Measurements from ENCODE around the gene PNPLA1.

- TF ChIP-seq EZH2 (IDR thresholded peaks at IDR 0.05; ENCODE audit: low read length) (no peak), CTCF (optimal IDR thresholded peaks at IDR 0.05 in 1 of 3, IDR thresholded peaks at IDR 0.05 in 1 of 3, conservative IDR thresholded peaks at IDR 0.05 in 1 of 3; ENCODE audit: extremely low read depth in 1 of 3, insufficient read depth in 2 of 3, low read length in 3 of 3) (no peak)
Observed at GRCh38 chr6:36242161-36242560, 27.7 kb upstream of the PNPLA1 start.

Data from keratinocyte (primary cell).